Left renal pelvis (tissue), 4 donors: Measurements from ENCODE around the gene ABHD16B. TPM values are rescaled to one million over a fixed set of nuclear protein-coding genes. Genes with fewer than 3 reads are reported as not detected.
"Not testable (repeated sequence)": the region's sequence is repeated elsewhere in the genome, so short reads cannot be mapped to it uniquely, and the experiment has no call there.

Experiments
- DNase-seq, 4 donors: peaks; one replicate each; pipeline ENCODE4 v3.0.0-alpha.2; 2013; ENCODE audit warnings: low read depth in 4 of 4, low spot score in 3 of 4
- polyA plus RNA-seq, 4 donors: library from polyadenylated mRNA; unstranded; fragments of 120-200 nt; gene quantifications; one replicate each; pipeline ENCODE4 v1.2.1, GENCODE V29; 2013; ENCODE audit not compliant: insufficient read length in 4 of 4

Gene ABHD16B
- polyA plus RNA-seq, 4 donors: not detected

GRCh38 chr20:63854069-63854765, 7.1 kb upstream of the ABHD16B start:
- DNase-seq: no peak

- no peak for DNase-seq
Observed at GRCh38 chr20:63854766-63855362, 6.4 kb upstream of the ABHD16B start.

- DNase-seq: no peak
Observed at GRCh38 chr20:63855363-63856097, 5.8 kb upstream of the ABHD16B start.

GRCh38 chr20:63856098-63856511, 5.2 kb upstream of the ABHD16B start:
- no peak for DNase-seq

- DNase-seq: no peak
Observed at GRCh38 chr20:63857764-63858392, 3.4 kb upstream of the ABHD16B start.

- peak in 3 of 4 donors; percentile 73 to 80 (median 76) for DNase-seq
Observed at GRCh38 chr20:63858393-63859165, 2.7 kb upstream of the ABHD16B start.

GRCh38 chr20:63859166-63859699, 2.1 kb upstream of the ABHD16B start:
- DNase-seq: no peak

GRCh38 chr20:63860325-63861051, 810 bp upstream of the ABHD16B start:
- no peak for DNase-seq

- DNase-seq: no peak
Observed at GRCh38 chr20:63861981-63862901, 943 bp downstream of the ABHD16B start.

- DNase-seq: no peak
Observed at GRCh38 chr20:63863021-63863797, 1.9 kb downstream of the ABHD16B start.

GRCh38 chr20:63863798-63864544, 2.7 kb downstream of the ABHD16B start:
- no peak for DNase-seq

- DNase-seq: no peak
Observed at GRCh38 chr20:63864545-63864977, 3.3 kb downstream of the ABHD16B start.

GRCh38 chr20:63864978-63865640, 3.8 kb downstream of the ABHD16B start, which contains the start of gene TPD52L2:
Gene TPD52L2 (plus strand): TSS chr20:63865270. CDS start chr20:63865366, 96 bp downstream.
- DNase-seq: peak; percentile 95 to 98 (median 98)

- not testable (repeated sequence) for DNase-seq
Observed at GRCh38 chr20:63867042-63867441, 5.7 kb downstream of the ABHD16B start.

GRCh38 chr20:63868264-63868663, 7.0 kb downstream of the ABHD16B start:
- no peak for DNase-seq

- no peak for DNase-seq
Observed at GRCh38 chr20:63873477-63873971, 12.2 kb downstream of the ABHD16B start.
